Activated naive CD4-positive, alpha-beta T cell treated with anti-CD3 and anti-CD28 coated beads, Interleukin-2, amount 50 U/mL, for 72 hours (primary cell): ENCODE measurements around the gene SLC40A1. TPM values are rescaled to one million over a fixed set of nuclear protein-coding genes. Genes with fewer than 3 reads are reported as not detected.

Source experiments
- ATAC-seq, 2 donors: fragments of 150-1000 bp; cut with Tn5 transposase; 2 replicates each; pipeline ENCODE4 v1.10.0; 2021; ENCODE audit warnings: mild to moderate bottlenecking in 2 of 2, moderate library complexity in 2 of 2
- DNase-seq, 2 donors: peaks; one replicate each; pipeline ENCODE4 v3.0.0; 2021 to 2022; ENCODE audit warnings: low spot score in 2 of 2
- H3K27ac Mint-ChIP-seq, 2 donors: one replicate each; pipeline ENCODE4 v1.8.0; 2022; ENCODE audit warnings: mild to moderate bottlenecking in 2 of 2, mixed read lengths in 2 of 2
- H3K36me3 Mint-ChIP-seq, 2 donors: one replicate each; pipeline ENCODE4 v1.8.0; 2022; ENCODE audit warnings: mixed read lengths in 2 of 2
- H3K9me3 Mint-ChIP-seq, 2 donors: one replicate each; pipeline ENCODE4 v1.8.0; 2022; ENCODE audit warnings: mixed read lengths in 2 of 2
- total RNA-seq, 2 donors: library from RNA; stranded (reverse); gene quantifications; one replicate each; pipeline ENCODE4 v1.2.3, GENCODE V29; 2022

SLC40A1 gene
- total RNA-seq, 2 donors from 2014 or later: 1.6 to 4.6 TPM

DNA sequence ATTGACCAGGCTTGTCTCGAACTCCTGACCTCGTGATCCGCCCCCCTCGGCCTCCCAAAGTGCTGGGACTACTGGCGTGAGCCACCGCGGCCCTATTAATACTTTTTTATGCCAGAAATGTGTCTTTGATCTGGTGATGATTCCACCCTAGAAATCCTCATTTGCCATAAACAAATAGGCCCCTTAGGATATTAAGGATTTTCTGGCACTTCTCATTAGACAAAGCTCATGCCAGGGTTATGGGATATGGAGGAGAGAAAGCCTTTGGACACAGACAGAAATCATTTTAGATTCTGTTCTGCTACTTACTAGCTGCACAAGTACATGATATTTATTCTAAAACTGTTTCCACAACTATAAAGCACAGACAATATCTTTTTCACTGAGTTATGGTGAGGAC lies 24.1 kb downstream of the SLC40A1 start:
- ATAC-seq (no peak), DNase-seq (no peak)
- H3K36me3 Mint-ChIP-seq: no peaks in the 10 kb centered on the region
- no peaks in the 10 kb centered on the region for H3K9me3 Mint-ChIP-seq
- H3K27ac Mint-ChIP-seq: no peak overlapping the region

GRCh38 chr2:189555232-189555631 lies 25.4 kb downstream of the SLC40A1 start:
- H3K27ac Mint-ChIP-seq: no peak overlapping the region
- DNase-seq (no peak), ATAC-seq (no peak)
- H3K9me3 Mint-ChIP-seq: no peaks in the 10 kb centered on the region
- no peaks in the 10 kb centered on the region for H3K36me3 Mint-ChIP-seq

- Mint-ChIP-seq H3K36me3 (no peaks in the 10 kb centered on the region), H3K27ac (no peak overlapping the region), H3K9me3 (no peaks in the 10 kb centered on the region)
- no peak for DNase-seq
- no peak for ATAC-seq
Observed at GRCh38 chr2:189553504-189554088, 27.0 kb downstream of the SLC40A1 start.

- no peaks in the 10 kb centered on the region for H3K36me3 Mint-ChIP-seq
- no peak overlapping the region for H3K27ac Mint-ChIP-seq
- DNase-seq (no peak), ATAC-seq (no peak)
- no peaks in the 10 kb centered on the region for H3K9me3 Mint-ChIP-seq
Observed at GRCh38 chr2:189552991-189553404, 27.6 kb downstream of the SLC40A1 start.

- H3K27ac Mint-ChIP-seq: no peak overlapping the region
Observed at GRCh38 chr2:189552334-189552990, 28.1 kb downstream of the SLC40A1 start.

GRCh38 chr2:189551808-189552207 lies 28.8 kb downstream of the SLC40A1 start:
- H3K27ac Mint-ChIP-seq: no peak overlapping the region
- ATAC-seq: no peak

More at GRCh38 chr2:189552334-189552990, 28.1 kb downstream of the SLC40A1 start:
- ATAC-seq (no peak), DNase-seq (no peak)
- Mint-ChIP-seq H3K36me3 (no peaks in the 10 kb centered on the region), H3K9me3 (no peaks in the 10 kb centered on the region)

GRCh38 chr2:189549449-189549832 lies 31.1 kb downstream of the SLC40A1 start:
- Mint-ChIP-seq H3K9me3 (no peaks in the 10 kb centered on the region), H3K27ac (no peak overlapping the region), H3K36me3 (no peaks in the 10 kb centered on the region)
- no peak for ATAC-seq
- DNase-seq: no peak

More at GRCh38 chr2:189551808-189552207, 28.8 kb downstream of the SLC40A1 start:
- Mint-ChIP-seq H3K9me3 (no peaks in the 10 kb centered on the region), H3K36me3 (no peaks in the 10 kb centered on the region)
- DNase-seq: no peak

GRCh38 chr2:189548666-189549448 lies 31.7 kb downstream of the SLC40A1 start:
- no peak for DNase-seq
- H3K9me3 Mint-ChIP-seq: no peaks in the 10 kb centered on the region
- H3K36me3 Mint-ChIP-seq: no peaks in the 10 kb centered on the region
- ATAC-seq: no peak
- H3K27ac Mint-ChIP-seq: peak overlapping the region in 1 of 2 donors; percentile 27

- DNase-seq (no peak), ATAC-seq (no peak)
- Mint-ChIP-seq H3K36me3 (no peaks in the 10 kb centered on the region), H3K9me3 (peaks cover 0 to 5% of the 10 kb centered on the region in 2 donors), H3K27ac (no peak overlapping the region)
Observed at GRCh38 chr2:189545418-189545817, 35.2 kb downstream of the SLC40A1 start.

- ATAC-seq: no peak
- Mint-ChIP-seq H3K36me3 (no peaks in the 10 kb centered on the region), H3K9me3 (peaks cover 0 to 5% of the 10 kb centered on the region in 2 donors), H3K27ac (no peak overlapping the region)
- DNase-seq: no peak
Observed at GRCh38 chr2:189544318-189545042, 36.1 kb downstream of the SLC40A1 start.

GRCh38 chr2:189543367-189543766 lies 37.2 kb downstream of the SLC40A1 start:
- no peak for ATAC-seq

DNA sequence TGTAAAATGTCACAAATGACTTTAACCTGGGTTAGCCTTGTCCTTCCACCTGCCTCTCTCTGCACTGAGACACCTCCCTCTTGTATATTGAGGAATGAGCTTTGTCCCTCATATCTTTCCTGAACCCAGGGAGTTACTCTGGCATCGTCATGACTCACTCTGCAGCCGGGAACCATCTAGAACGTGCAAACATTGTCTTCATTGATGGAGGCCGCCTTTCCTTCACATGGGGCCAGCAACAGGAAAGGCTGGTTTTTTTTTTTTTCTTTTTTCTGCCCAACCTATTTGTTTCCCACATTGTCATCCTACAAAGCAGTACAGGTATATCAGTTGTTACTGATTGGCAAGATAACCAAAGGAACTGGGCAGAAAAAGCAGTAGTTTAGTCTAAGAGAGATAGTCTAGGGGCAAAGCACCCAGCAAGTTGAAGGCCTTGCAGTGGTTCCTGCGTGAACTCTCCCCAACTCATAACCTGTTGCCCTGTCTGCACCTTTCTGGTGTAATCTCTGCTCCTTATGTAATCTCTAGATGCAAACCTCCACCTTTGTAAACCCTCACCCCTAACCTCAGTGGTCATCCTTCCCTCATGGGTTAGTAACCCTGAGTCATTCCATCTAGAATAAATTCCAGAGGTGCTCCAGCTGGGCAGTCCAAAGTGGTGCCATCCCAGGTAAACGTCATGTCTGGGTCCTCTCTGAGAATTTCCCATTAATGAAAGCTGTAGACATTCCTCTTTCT lies 38.3 kb downstream of the SLC40A1 start:
- Mint-ChIP-seq H3K36me3 (no peaks in the 10 kb centered on the region), H3K27ac (no peak overlapping the region), H3K9me3 (peaks cover 0 to 5% of the 10 kb centered on the region in 2 donors)
- ATAC-seq: no peak
- DNase-seq: no peak

More at GRCh38 chr2:189543367-189543766, 37.2 kb downstream of the SLC40A1 start:
- no peak for DNase-seq
- H3K9me3 Mint-ChIP-seq: peaks cover 0 to 5% of the 10 kb centered on the region in 2 donors
- no peak overlapping the region for H3K27ac Mint-ChIP-seq
- no peaks in the 10 kb centered on the region for H3K36me3 Mint-ChIP-seq

- H3K36me3 Mint-ChIP-seq: no peaks in the 10 kb centered on the region
- H3K27ac Mint-ChIP-seq: no peak overlapping the region
- H3K9me3 Mint-ChIP-seq: peaks cover 0 to 5% of the 10 kb centered on the region in 2 donors
- DNase-seq (no peak), ATAC-seq (no peak)
Observed at GRCh38 chr2:189541591-189541990, 39.0 kb downstream of the SLC40A1 start.

DNA sequence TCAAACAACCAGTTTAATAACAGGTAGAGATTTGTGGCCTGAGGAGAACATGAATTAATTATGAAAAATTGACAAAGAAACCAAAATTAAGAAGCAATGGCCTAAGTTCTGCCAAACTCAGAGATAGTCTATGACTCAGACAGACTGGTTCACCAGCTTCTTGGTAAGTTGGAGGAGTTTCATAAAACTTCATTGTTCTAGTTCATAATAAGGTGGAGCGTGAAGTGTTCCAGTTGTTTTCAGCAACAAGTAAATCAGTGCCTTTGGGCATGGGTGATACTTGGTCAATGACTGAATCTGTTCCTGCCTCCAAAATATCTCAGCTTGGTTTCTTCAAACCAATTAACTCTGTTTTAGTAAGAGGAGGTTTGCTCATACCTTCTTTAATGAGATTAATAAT lies 40.0 kb downstream of the SLC40A1 start:
- H3K36me3 Mint-ChIP-seq: no peaks in the 10 kb centered on the region
- ATAC-seq: no peak
- peaks cover 0 to 13% of the 10 kb centered on the region in 2 donors for H3K9me3 Mint-ChIP-seq
- DNase-seq: no peak
- H3K27ac Mint-ChIP-seq: no peak overlapping the region

GRCh38 chr2:189538402-189538801 lies 42.2 kb downstream of the SLC40A1 start:
- peaks cover 0 to 13% of the 10 kb centered on the region in 2 donors for H3K9me3 Mint-ChIP-seq
- ATAC-seq (no peak), DNase-seq (no peak)
- H3K36me3 Mint-ChIP-seq: no peaks in the 10 kb centered on the region
- H3K27ac Mint-ChIP-seq: no peak overlapping the region

GRCh38 chr2:189536830-189537229 lies 43.8 kb downstream of the SLC40A1 start:
- no peak for ATAC-seq
- no peak overlapping the region for H3K27ac Mint-ChIP-seq
- no peaks in the 10 kb centered on the region for H3K36me3 Mint-ChIP-seq
- H3K9me3 Mint-ChIP-seq: peaks cover 0 to 8% of the 10 kb centered on the region in 2 donors
- DNase-seq: no peak
